Fibroblast of lung (primary cell): ENCODE measurements around the gene STX8. TPM values are rescaled to one million over a fixed set of nuclear protein-coding genes. Genes with fewer than 3 reads are reported as not detected.
"Not testable (repeated sequence)": the region's sequence is repeated elsewhere in the genome, so short reads cannot be mapped to it uniquely, and the experiment has no call there.

Experiments used
- DNase-seq, 2 donors: peaks; one replicate each; pipeline versions ENCODE4 v3.0.0 to v3.0.0-alpha.2; 2010; ENCODE audit warnings: low read depth in 2 of 2
- H2AFZ ChIP-seq: 2 replicates; pipeline ENCODE4 v1.5.1; 2012; ENCODE audit warnings: low read length, control low read depth, inconsistent platforms
- H3K27ac ChIP-seq: 2 replicates; pipeline ENCODE4 v1.5.1; 2011; ENCODE audit warnings: low read length, control low read depth; ENCODE audit not compliant: insufficient read depth
- H3K27me3 ChIP-seq: 2 replicates; pipeline ENCODE4 v1.5.1; 2011; ENCODE audit warnings: mild to moderate bottlenecking, low read length; ENCODE audit not compliant: control insufficient read depth, insufficient read depth
- H3K36me3 ChIP-seq: 2 replicates; pipeline ENCODE4 v1.5.1; 2011; ENCODE audit warnings: low read length; ENCODE audit not compliant: control insufficient read depth, insufficient read depth
- H3K4me1 ChIP-seq: 2 replicates; pipeline ENCODE4 v1.5.1; 2011; ENCODE audit warnings: low read length; ENCODE audit not compliant: control insufficient read depth, insufficient read depth; ENCODE audit errors: extremely low read depth
- H3K4me2 ChIP-seq: 2 replicates; pipeline ENCODE4 v1.5.1; 2011; ENCODE audit warnings: low read length, control low read depth; ENCODE audit not compliant: insufficient read depth; ENCODE audit errors: extremely low read depth
- H3K4me3 ChIP-seq, 4 experiments: fragments of 200-600 bp in 1 of 4; sonication (generic) in 1 of 4; replicated peaks in 1 of 4; 2 replicates each; pipeline ENCODE4 v1.5.1; 2011 to 2016; ENCODE audit warnings: low read length in 4 of 4, low read depth in 3 of 4, mild to moderate bottlenecking in 3 of 4, control low read depth in 2 of 4, inconsistent platforms in 1 of 4, mixed read lengths in 1 of 4; ENCODE audit not compliant: insufficient read depth in 1 of 4; ENCODE audit errors: control extremely low read depth in 1 of 4
- H3K79me2 ChIP-seq: 2 replicates; pipeline ENCODE4 v1.5.1; 2012; ENCODE audit warnings: mild to moderate bottlenecking, low read length, inconsistent platforms; ENCODE audit not compliant: control insufficient read depth, insufficient read depth
- H3K9ac ChIP-seq: 2 replicates; pipeline ENCODE4 v1.5.1; 2011; ENCODE audit warnings: mild to moderate bottlenecking, low read length, control low read depth; ENCODE audit not compliant: insufficient read depth
- H3K9me3 ChIP-seq: 2 replicates; pipeline ENCODE4 v1.5.1; 2012; ENCODE audit warnings: low read depth, low read length; ENCODE audit not compliant: control insufficient read depth, insufficient read depth
- H4K20me1 ChIP-seq: 2 replicates; pipeline ENCODE4 v1.5.1; 2011; ENCODE audit warnings: low read length; ENCODE audit not compliant: control insufficient read depth, insufficient read depth; ENCODE audit errors: extremely low read depth
- EZH2 ChIP-seq: IDR thresholded peaks from 2 replicates; pipeline ENCODE4 v1.5.1; 2012; ENCODE audit warnings: low read length, control low read depth, mild to moderate bottlenecking; ENCODE audit errors: missing control alignments
- polyA plus RNA-seq, 2 donors: library from polyadenylated mRNA; depleted of rRNA in 1 of 2; stranded (reverse) in 1 of 2; unstranded in 1 of 2; fragments of >200 nt; gene quantifications; 2 replicates each; pipeline ENCODE4 v1.2.1, GENCODE V29; 2011 to 2012; ENCODE audit warnings: missing spikeins in 1 of 2
- total RNA-seq: library from RNA; depleted of rRNA; stranded (reverse); fragments of >200 nt; gene quantifications from 2 replicates; pipeline ENCODE4 v1.2.1, GENCODE V29; 2014
- TF ChIP-seq, protein P1 (sequence below), 2 donors: IDR thresholded peaks in 1 of 2; conservative IDR thresholded peaks in 1 of 2; 1 replicate in 1 of 2; 2 replicates in 1 of 2; pipeline ENCODE4 v1.5.1; 2011 to 2012; ENCODE audit warnings: low read length in 2 of 2, control low read depth in 1 of 2, inconsistent platforms in 1 of 2, low read depth in 1 of 2, mild to moderate bottlenecking in 1 of 2

Gene STX8
- total and polyA plus RNA-seq, 2 donors (not counting 1 experiment from before 2014, with no cell fraction given) = 84.7 to 128 TPM

- Histone ChIP-seq H3K9ac (no peak overlapping the region), H3K27ac (no peak overlapping the region), H3K27me3 (no peaks in the 10 kb centered on the region), H2AFZ (no peak overlapping the region), H3K4me2 (peak overlapping the region; percentile 78), H3K9me3 (no peaks in the 10 kb centered on the region), H4K20me1 (no peaks in the 10 kb centered on the region), H3K4me3 (peak overlapping the region in 3 of 4 experiments; percentile 9 to 40 (median 22)), H3K36me3 (no peaks in the 10 kb centered on the region), H3K4me1 (peaks cover 2% of the 10 kb centered on the region), H3K79me2 (no peaks in the 10 kb centered on the region)
- DNase-seq = peak; percentile 69 to 77
- TF ChIP-seq, protein P1, sequence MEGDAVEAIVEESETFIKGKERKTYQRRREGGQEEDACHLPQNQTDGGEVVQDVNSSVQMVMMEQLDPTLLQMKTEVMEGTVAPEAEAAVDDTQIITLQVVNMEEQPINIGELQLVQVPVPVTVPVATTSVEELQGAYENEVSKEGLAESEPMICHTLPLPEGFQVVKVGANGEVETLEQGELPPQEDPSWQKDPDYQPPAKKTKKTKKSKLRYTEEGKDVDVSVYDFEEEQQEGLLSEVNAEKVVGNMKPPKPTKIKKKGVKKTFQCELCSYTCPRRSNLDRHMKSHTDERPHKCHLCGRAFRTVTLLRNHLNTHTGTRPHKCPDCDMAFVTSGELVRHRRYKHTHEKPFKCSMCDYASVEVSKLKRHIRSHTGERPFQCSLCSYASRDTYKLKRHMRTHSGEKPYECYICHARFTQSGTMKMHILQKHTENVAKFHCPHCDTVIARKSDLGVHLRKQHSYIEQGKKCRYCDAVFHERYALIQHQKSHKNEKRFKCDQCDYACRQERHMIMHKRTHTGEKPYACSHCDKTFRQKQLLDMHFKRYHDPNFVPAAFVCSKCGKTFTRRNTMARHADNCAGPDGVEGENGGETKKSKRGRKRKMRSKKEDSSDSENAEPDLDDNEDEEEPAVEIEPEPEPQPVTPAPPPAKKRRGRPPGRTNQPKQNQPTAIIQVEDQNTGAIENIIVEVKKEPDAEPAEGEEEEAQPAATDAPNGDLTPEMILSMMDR (conservative IDR thresholded peaks at IDR 0.05 in 1 of 2, IDR thresholded peaks at IDR 0.05 in 1 of 2; ENCODE audit: low read depth in 1 of 2, low read length in 2 of 2) = no peak
- TF ChIP-seq EZH2 = no peak
Observed at GRCh38 chr17:9360677-9361081, 214.9 kb downstream of the STX8 start.

- Histone ChIP-seq H3K4me2 (no peak overlapping the region), H2AFZ (no peak overlapping the region), H3K9ac (no peak overlapping the region), H3K27ac (no peak overlapping the region), H3K36me3 (no peaks in the 10 kb centered on the region), H3K4me1 (peaks cover under 1% of the 10 kb centered on the region), H3K27me3 (no peaks in the 10 kb centered on the region), H3K79me2 (no peaks in the 10 kb centered on the region), H4K20me1 (no peaks in the 10 kb centered on the region), H3K9me3 (no peaks in the 10 kb centered on the region), H3K4me3 (no peak overlapping the region)
- TF ChIP-seq, protein P1 (conservative IDR thresholded peaks at IDR 0.05 in 1 of 2, IDR thresholded peaks at IDR 0.05 in 1 of 2; ENCODE audit: low read depth in 1 of 2, low read length in 2 of 2) = no peak
- TF ChIP-seq EZH2 = no peak
- DNase-seq = no peak
Observed at GRCh38 chr17:9356488-9356911, 219.1 kb downstream of the STX8 start.

- no peak for TF ChIP-seq EZH2
- TF ChIP-seq, protein P1 (conservative IDR thresholded peaks at IDR 0.05 in 1 of 2, IDR thresholded peaks at IDR 0.05 in 1 of 2; ENCODE audit: low read depth in 1 of 2, low read length in 2 of 2) = no peak
- H3K36me3 ChIP-seq = no peaks in the 10 kb centered on the region
- H3K9ac ChIP-seq = no peak overlapping the region
- DNase-seq = no peak
- no peaks in the 10 kb centered on the region for H4K20me1 ChIP-seq
- no peaks in the 10 kb centered on the region for H3K4me1 ChIP-seq
- H3K27me3 ChIP-seq = no peaks in the 10 kb centered on the region
- H2AFZ ChIP-seq = no peak overlapping the region
- no peak overlapping the region for H3K4me3 ChIP-seq
- no peak overlapping the region for H3K27ac ChIP-seq
- no peak overlapping the region for H3K4me2 ChIP-seq
- no peaks in the 10 kb centered on the region for H3K9me3 ChIP-seq
- H3K79me2 ChIP-seq = no peaks in the 10 kb centered on the region
Observed at GRCh38 chr17:9355846-9356245, 219.8 kb downstream of the STX8 start.

DNA sequence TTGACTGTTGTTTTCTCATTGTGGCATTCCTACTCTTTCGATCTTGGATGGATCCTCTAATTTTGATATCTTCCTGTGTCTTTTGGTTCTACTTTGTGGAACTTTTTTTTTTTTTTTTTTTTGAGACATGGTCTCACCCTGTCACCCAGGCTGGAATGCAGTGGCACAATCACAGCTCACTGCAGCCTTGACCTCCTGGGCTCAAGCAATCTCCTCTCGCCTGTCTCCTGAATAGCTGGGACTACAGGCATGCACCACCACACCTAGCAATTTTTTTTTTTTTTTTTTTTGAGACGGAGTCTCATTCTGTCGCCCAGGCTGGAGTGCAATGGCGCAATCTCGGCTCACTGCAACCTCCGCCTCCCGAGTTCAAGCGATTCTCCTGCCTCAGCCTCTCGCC is 220.4 kb downstream of the STX8 start:
- DNase-seq, H3K27me3 ChIP-seq: not testable (repeated sequence)

More for the DNA sequence above, 220.4 kb downstream of the STX8 start:
- not testable (repeated sequence) for H3K36me3 ChIP-seq, H3K4me1 ChIP-seq, H3K4me3 ChIP-seq, H3K9ac ChIP-seq, H3K79me2 ChIP-seq, H3K27ac ChIP-seq, H3K9me3 ChIP-seq, H2AFZ ChIP-seq, H4K20me1 ChIP-seq, H3K4me2 ChIP-seq
